ENCODE data around the gene TLL1. TPM values are rescaled to one million over a fixed set of nuclear protein-coding genes. Genes with fewer than 3 reads are reported as not detected.

TLL1 gene
- not detected in 2 replicates for total RNA-seq (2014; rRNA removed; shearing (Covaris generic); ENCODE audit: low replicate concordance)

DNA sequence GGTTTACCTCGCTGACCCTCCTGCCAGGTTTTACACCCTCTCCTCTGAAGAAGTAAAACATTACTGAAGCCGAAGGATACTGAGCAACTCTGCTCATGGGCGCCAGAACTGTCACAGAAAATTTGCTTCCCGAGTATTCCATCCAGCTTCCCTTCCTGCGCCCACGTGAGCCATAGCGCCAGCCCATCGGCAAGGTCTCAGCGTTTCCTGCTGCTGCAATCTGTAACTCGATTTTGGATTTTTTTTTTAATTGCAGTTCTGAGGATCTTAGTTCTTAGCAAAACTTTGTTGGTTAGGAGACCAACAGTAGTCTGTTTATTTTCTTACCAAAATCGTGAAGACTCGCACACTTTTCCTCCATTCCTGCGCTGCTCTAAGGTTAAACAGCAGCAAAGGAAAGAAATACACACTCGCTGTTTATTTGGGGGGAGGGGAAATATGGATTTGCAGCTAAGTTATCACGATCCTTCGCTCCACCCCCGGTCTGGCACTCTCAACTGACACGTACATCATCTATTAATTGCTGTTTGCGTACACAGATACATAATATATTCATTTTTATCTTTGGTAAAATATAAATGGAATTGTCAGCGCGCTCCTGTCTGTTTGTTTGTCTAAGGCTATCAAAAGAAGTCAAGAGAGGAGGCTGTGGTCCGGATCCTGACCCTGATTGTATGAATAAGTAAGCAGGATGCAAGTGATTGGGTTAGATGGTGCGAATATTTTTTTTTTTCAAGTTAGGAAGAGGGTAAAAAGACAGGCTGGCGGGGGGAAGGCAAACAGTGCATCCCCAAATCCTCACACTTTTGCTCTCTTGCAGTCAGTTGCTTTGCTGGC lies at the start of gene TLL1:
TSS of gene TLL1 (plus strand) at position 777 of the 837 bp plus-strand sequence. CDS start 668 bp downstream, outside the sequence.
- H3K4me3 ChIP-seq, result peak within 1 kb of the TSS; percentile 38
- H3K36me3 ChIP-seq, result no peaks in the 10 kb centered on the region
- H3K9me3 ChIP-seq, result no peaks in the 10 kb centered on the region
- peak; percentile 30 for DNase-seq
- peaks cover 47% of the 10 kb centered on the region for H3K27me3 ChIP-seq

DNA sequence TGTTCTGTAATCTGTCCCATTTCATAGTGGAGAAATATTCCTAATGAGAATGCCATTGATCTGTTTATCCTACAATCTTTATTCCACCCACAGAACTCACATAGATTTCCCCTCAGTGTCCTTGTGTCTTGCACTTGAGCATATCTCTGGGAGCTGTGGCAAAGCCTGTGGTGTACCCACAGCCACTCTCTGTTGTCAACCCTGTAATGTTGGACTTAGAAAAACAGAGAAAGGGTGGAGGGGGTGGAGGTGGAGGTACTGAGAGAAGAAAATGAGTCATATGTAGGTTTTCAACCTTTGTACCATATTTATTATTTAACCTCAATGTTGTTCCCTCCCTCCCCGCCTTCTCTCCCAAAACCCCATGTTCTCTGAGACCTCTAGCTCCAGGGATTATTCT lies 46.9 kb upstream of the TLL1 start:
- H3K36me3 ChIP-seq, result no peaks in the 10 kb centered on the region
- H3K27me3 ChIP-seq, result no peaks in the 10 kb centered on the region
- no peak for DNase-seq
- no peaks in the 10 kb centered on the region for H3K9me3 ChIP-seq
- no peak overlapping the region for H3K4me3 ChIP-seq

GRCh38 chr4:165827018-165827417 lies 46.0 kb upstream of the TLL1 start:
- Histone ChIP-seq H3K36me3 (no peaks in the 10 kb centered on the region), H3K27me3 (no peaks in the 10 kb centered on the region), H3K4me3 (no peak overlapping the region), H3K9me3 (no peaks in the 10 kb centered on the region)
- DNase-seq, result no peak

DNA sequence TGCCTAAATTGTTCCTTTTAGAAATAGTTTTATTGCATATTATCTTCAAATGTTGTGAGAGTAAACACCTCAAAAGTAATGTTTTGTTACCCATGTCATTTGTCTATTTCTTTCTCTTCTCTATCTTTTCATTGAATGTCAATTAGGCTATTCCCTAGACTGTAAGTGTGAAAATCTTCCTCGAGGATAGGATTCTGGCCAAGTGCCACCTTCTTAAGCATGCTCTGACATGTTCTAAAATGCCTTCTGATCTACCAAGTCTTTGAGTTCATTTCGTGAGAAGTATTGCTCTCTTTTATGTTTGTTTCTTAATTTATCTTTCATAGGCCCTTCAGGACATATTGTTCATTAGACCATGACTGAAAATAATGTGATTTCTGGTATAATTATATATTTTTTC lies 44.1 kb upstream of the TLL1 start:
- no peak for DNase-seq
- Histone ChIP-seq H3K27me3 (no peaks in the 10 kb centered on the region), H3K36me3 (no peaks in the 10 kb centered on the region), H3K9me3 (no peaks in the 10 kb centered on the region), H3K4me3 (no peak overlapping the region)

GRCh38 chr4:165834116-165834515 lies 38.9 kb upstream of the TLL1 start:
- Histone ChIP-seq H3K4me3 (no peak overlapping the region), H3K9me3 (no peaks in the 10 kb centered on the region), H3K27me3 (no peaks in the 10 kb centered on the region), H3K36me3 (no peaks in the 10 kb centered on the region)
- DNase-seq, result no peak

- H3K27me3 ChIP-seq, result no peaks in the 10 kb centered on the region
- no peaks in the 10 kb centered on the region for H3K9me3 ChIP-seq
- H3K4me3 ChIP-seq, result no peak overlapping the region
- no peaks in the 10 kb centered on the region for H3K36me3 ChIP-seq
- no peak for DNase-seq
These were observed 34.5 kb upstream of the TLL1 start for GRCh38 chr4:165838575-165838974.

DNA sequence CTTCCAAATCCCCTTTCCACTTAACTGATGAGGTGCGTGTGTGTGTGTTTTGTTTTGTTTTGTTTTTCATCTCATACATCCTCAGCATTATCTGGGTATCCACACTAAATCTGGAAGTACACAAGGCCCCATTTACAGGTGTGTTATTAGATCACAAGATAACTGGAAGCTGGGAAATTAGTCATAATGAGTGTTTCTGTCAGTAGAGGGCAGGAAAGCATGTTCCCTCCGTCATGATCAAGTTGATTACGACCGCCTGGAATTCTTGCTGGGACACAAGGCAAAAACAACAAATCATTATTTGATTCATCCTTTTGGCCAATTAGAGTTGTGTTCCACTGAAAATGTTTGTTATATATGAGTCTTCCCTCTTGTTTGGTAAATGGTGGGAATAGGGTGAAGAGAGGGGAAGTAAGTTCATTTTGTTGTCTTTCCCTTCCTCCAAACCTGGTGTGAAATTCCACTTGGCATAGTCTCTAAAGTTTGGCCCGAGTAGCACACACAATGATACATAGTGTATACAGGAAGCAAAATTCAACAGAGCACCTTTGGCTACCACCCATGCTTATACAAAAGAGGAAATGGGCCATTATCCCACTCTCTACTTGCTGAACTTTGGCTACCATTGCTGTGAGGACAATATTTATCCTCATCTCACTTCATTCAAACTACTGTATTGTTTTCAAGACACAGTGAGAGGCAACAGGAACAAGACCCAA lies 33.3 kb upstream of the TLL1 start:
- H3K9me3 ChIP-seq, result no peaks in the 10 kb centered on the region
- DNase-seq, result peak; percentile 15
- no peaks in the 10 kb centered on the region for H3K27me3 ChIP-seq
- H3K36me3 ChIP-seq, result no peaks in the 10 kb centered on the region
- H3K4me3 ChIP-seq, result no peak overlapping the region

- Histone ChIP-seq H3K4me3 (no peak overlapping the region), H3K27me3 (no peaks in the 10 kb centered on the region)
These were observed 30.4 kb upstream of the TLL1 start for GRCh38 chr4:165842684-165843083.

GRCh38 chr4:165844161-165844560 lies 28.9 kb upstream of the TLL1 start:
- Histone ChIP-seq H3K36me3 (no peaks in the 10 kb centered on the region), H3K4me3 (no peak overlapping the region), H3K9me3 (no peaks in the 10 kb centered on the region), H3K27me3 (no peaks in the 10 kb centered on the region)
- DNase-seq, result no peak

More at GRCh38 chr4:165842684-165843083, 30.4 kb upstream of the TLL1 start:
- DNase-seq, result no peak
- no peaks in the 10 kb centered on the region for H3K36me3 ChIP-seq
- H3K9me3 ChIP-seq, result no peaks in the 10 kb centered on the region

- no peaks in the 10 kb centered on the region for H3K36me3 ChIP-seq
- no peak for DNase-seq
These were observed 21.8 kb upstream of the TLL1 start for GRCh38 chr4:165851256-165851655.

DNA sequence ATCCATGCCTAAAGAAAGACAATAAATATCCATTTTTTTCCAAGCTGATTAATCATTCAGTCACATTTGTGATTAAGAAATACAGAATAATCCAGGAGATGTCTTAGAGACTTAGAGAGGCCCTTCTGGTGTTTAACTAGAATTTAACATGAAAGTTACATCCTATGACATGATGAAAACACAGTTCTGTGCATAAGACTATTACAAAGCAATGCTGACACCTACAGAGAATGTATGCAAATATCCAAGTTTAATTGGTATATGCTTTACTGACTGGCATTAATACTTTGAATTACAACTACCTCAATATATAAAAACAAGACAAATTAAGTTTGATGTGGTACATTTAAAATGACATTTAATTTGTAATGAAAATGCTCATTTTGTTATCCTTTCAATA lies 17.8 kb upstream of the TLL1 start:
- H3K36me3 ChIP-seq, result no peaks in the 10 kb centered on the region
- H3K9me3 ChIP-seq, result no peaks in the 10 kb centered on the region
- no peak for DNase-seq
- H3K4me3 ChIP-seq, result no peak overlapping the region
- no peaks in the 10 kb centered on the region for H3K27me3 ChIP-seq

More at GRCh38 chr4:165851256-165851655, 21.8 kb upstream of the TLL1 start:
- no peak overlapping the region for H3K4me3 ChIP-seq
- H3K9me3 ChIP-seq, result no peaks in the 10 kb centered on the region
- no peaks in the 10 kb centered on the region for H3K27me3 ChIP-seq

GRCh38 chr4:165861363-165861762 lies 11.7 kb upstream of the TLL1 start:
- H3K9me3 ChIP-seq, result no peaks in the 10 kb centered on the region
- H3K36me3 ChIP-seq, result no peaks in the 10 kb centered on the region
- no peak for DNase-seq
- H3K27me3 ChIP-seq, result no peaks in the 10 kb centered on the region
- no peak overlapping the region for H3K4me3 ChIP-seq

DNA sequence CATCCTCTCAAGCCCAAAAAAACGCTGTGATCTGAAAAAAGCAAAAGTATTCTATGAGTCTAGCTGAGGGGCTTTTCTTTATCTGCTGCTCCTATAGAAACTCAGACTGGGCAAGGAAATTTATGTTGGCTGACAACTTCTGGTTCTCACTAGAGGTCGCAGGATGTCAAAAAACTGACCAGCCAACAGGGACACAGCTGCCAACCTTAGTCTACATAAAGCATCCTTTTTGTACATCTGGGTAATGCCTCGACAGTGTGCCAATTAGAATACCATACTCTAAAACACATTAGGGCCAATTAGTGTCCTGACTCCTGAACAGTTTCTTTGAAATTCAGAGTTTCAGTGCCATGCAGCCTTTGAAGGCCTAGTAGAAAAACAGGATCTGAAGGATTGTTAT lies 8.8 kb upstream of the TLL1 start:
- Histone ChIP-seq H3K36me3 (no peaks in the 10 kb centered on the region), H3K4me3 (no peak overlapping the region), H3K27me3 (peaks cover 7% of the 10 kb centered on the region; the same call in 1 of the 2 replicates), H3K9me3 (no peaks in the 10 kb centered on the region)
- no peak for DNase-seq

DNA sequence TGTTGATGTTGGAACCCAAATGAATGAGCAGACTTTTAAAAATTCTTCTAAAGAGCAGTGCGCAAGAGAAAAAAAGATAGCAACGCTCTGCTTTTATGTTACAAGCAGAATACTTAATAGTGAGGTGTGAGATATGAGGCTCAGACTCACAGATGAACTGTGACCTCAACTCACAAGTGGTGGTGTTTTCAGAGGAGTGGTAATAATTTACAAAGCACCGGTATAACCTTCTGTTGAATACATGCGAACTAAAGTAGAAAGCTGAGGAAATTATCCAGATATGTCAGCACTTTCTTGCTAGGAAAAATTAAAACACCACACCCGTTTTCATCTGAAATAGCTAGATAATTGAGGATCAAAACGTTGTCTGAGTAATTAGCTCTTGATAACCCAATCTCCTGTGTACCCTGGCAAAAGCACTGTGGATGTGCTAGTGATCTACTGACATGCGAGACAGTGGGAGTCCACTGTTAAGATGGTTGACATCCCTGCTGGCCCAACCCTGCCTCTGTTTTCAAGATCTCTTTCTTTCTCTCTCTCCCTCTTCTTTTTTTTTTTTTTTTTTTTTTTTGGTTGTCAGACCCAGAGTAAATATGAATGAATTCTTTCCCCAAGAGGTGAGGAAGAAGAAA lies 6.9 kb upstream of the TLL1 start:
- no peak overlapping the region for H3K4me3 ChIP-seq

GRCh38 chr4:165867961-165868360 lies 5.1 kb upstream of the TLL1 start:
- Histone ChIP-seq H3K36me3 (no peaks in the 10 kb centered on the region), H3K4me3 (no peak overlapping the region), H3K27me3 (peaks cover 28% of the 10 kb centered on the region), H3K9me3 (no peaks in the 10 kb centered on the region)
- DNase-seq, result no peak

More for the DNA sequence above, 6.9 kb upstream of the TLL1 start:
- Histone ChIP-seq H3K9me3 (no peaks in the 10 kb centered on the region), H3K36me3 (no peaks in the 10 kb centered on the region), H3K27me3 (peaks cover 15% of the 10 kb centered on the region)
- DNase-seq, result no peak

GRCh38 chr4:165873298-165874071 lies 448 bp downstream of the TLL1 start:
- peak; percentile 28 for DNase-seq
- Histone ChIP-seq H3K36me3 (no peaks in the 10 kb centered on the region), H3K9me3 (no peaks in the 10 kb centered on the region), H3K4me3 (peak overlapping the region; percentile 38), H3K27me3 (peaks cover 43% of the 10 kb centered on the region)

All from MG63 (cell line).